ENCODE measurements around the gene CDH4. TPM values are rescaled to one million over a fixed set of nuclear protein-coding genes. Genes with fewer than 3 reads are reported as not detected.

The CDH4 gene
- total and polyA plus RNA-seq, 2 of the 13 experiments (the other 11 are each of a cell fraction or from before 2014, with no cell fraction given): not detected

GRCh38 chr20:61490721-61491120 is 238.7 kb downstream of the CDH4 start (continued):
- no peak for TF ChIP-seq SNAPC4 (CRISPR knock-in tag; IDR thresholded peaks at IDR 0.05)
- no peak for TF ChIP-seq STAG1 (CRISPR knock-in tag; IDR thresholded peaks at IDR 0.05)
- no peak for TF ChIP-seq CC2D1A (CRISPR knock-in tag; IDR thresholded peaks at IDR 0.05)
- no peak for TF ChIP-seq YEATS2 (CRISPR knock-in tag; IDR thresholded peaks at IDR 0.05; ENCODE audit: borderline replicate concordance)
- no peak for TF ChIP-seq NR2F2 (IDR thresholded peaks at IDR 0.05; ENCODE audit: borderline replicate concordance, low read depth)
- TF ChIP-seq ZKSCAN5 (CRISPR knock-in tag; IDR thresholded peaks at IDR 0.05): no peak
- no peak for TF ChIP-seq ZNF496 (CRISPR knock-in tag; IDR thresholded peaks at IDR 0.05; ENCODE audit: insufficient replicate concordance)
- TF ChIP-seq FOXM1 (CRISPR knock-in tag; IDR thresholded peaks at IDR 0.05): no peak
- TF ChIP-seq, protein P1, sequence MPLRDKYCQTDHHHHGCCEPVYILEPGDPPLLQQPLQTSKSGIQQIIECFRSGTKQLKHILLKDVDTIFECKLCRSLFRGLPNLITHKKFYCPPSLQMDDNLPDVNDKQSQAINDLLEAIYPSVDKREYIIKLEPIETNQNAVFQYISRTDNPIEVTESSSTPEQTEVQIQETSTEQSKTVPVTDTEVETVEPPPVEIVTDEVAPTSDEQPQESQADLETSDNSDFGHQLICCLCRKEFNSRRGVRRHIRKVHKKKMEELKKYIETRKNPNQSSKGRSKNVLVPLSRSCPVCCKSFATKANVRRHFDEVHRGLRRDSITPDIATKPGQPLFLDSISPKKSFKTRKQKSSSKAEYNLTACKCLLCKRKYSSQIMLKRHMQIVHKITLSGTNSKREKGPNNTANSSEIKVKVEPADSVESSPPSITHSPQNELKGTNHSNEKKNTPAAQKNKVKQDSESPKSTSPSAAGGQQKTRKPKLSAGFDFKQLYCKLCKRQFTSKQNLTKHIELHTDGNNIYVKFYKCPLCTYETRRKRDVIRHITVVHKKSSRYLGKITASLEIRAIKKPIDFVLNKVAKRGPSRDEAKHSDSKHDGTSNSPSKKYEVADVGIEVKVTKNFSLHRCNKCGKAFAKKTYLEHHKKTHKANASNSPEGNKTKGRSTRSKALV (CRISPR knock-in tag; IDR thresholded peaks at IDR 0.05): no peak
- TF ChIP-seq ZSCAN25 (CRISPR knock-in tag; IDR thresholded peaks at IDR 0.05): no peak
- TF ChIP-seq CENPT (CRISPR knock-in tag; IDR thresholded peaks at IDR 0.05; ENCODE audit: low read depth): no peak
- no peak for TF ChIP-seq ZBTB40 (IDR thresholded peaks at IDR 0.05)
- no peak for TF ChIP-seq ZBTB40 (CRISPR knock-in tag; IDR thresholded peaks at IDR 0.05)
- no peak for TF ChIP-seq SYNCRIP (IDR thresholded peaks at IDR 0.05; ENCODE audit: insufficient read depth, low read depth, low read length)
- no peak for TF ChIP-seq ZSCAN9 (CRISPR knock-in tag; IDR thresholded peaks at IDR 0.05; ENCODE audit: borderline replicate concordance)
- no peak for TF ChIP-seq CBX5 (CRISPR knock-in tag; IDR thresholded peaks at IDR 0.05; ENCODE audit: borderline replicate concordance)

Measured in HepG2 (cell line).